ENCODE results near the gene SMAD6. TPM values are rescaled to one million over a fixed set of nuclear protein-coding genes. Genes with fewer than 3 reads are reported as not detected.
"Not testable (repeated sequence)": the region's sequence is repeated elsewhere in the genome, so short reads cannot be mapped to it uniquely, and the experiment has no call there.

The SMAD6 gene
- total and polyA plus RNA-seq, 7 experiments from 2014 or later: 0.27 to 0.76 (median 0.40) TPM; not detected in 2

- no peaks in the 10 kb centered on the region for H3K27me3 ChIP-seq (ENCODE audit: control insufficient read depth in 2 of 2, insufficient read depth in 2 of 2, low read length in 2 of 2)
- Mint-ChIP-seq H3K4me3 (no peak overlapping the region), H3K4me1 (no peaks in the 10 kb centered on the region), H3K36me3 (no peaks in the 10 kb centered on the region), H3K27me3 (no peaks in the 10 kb centered on the region), H3K27ac (no peak overlapping the region), H3K9me3 (no peaks in the 10 kb centered on the region)
- ATAC-seq (no peak), DNase-seq (no peak)
- no peaks in the 10 kb centered on the region for H3K9me3 ChIP-seq (ENCODE audit: control insufficient read depth in 2 of 3, low read length in 3 of 3)
- CTCF ChIA-PET: no interaction called here
- POLR2A ChIA-PET: no interaction called here
- intact Hi-C loops (cut with micrococcal nuclease): no loop called here
- no peaks in the 10 kb centered on the region for H3K36me3 ChIP-seq (ENCODE audit: control insufficient read depth in 2 of 3, insufficient read depth in 3 of 3, low read length in 3 of 3)
- no peak overlapping the region for H3K4me3 ChIP-seq (ENCODE audit: low read length)
- H3K27ac ChIP-seq (ENCODE audit: low read depth, low read length): no peak overlapping the region
- H3K4me1 ChIP-seq (ENCODE audit: control insufficient read depth in 2 of 2, insufficient read depth in 2 of 2, low read length in 2 of 2): no peaks in the 10 kb centered on the region
Measured at GRCh38 chr15:66825139-66825538, 123.1 kb downstream of the SMAD6 start.

- CTCF ChIA-PET: no interaction called here
- no peak overlapping the region for H3K27ac Mint-ChIP-seq
- peaks cover 0 to 1% (median 0%) of the 10 kb centered on the region in 11 donors for H3K9me3 Mint-ChIP-seq
Measured at GRCh38 chr15:66825731-66826130, 123.7 kb downstream of the SMAD6 start.

GRCh38 chr15:66826507-66826906 lies 124.5 kb downstream of the SMAD6 start:
- Mint-ChIP-seq H3K4me1 (no peaks in the 10 kb centered on the region), H3K4me3 (no peak overlapping the region), H3K9me3 (peaks cover 0 to 1% (median 0%) of the 10 kb centered on the region in 11 donors), H3K27ac (no peak overlapping the region), H3K36me3 (no peaks in the 10 kb centered on the region), H3K27me3 (peaks cover 0 to 6% (median 4%) of the 10 kb centered on the region in 5 donors)
- ChIA-PET POLR2A (no interaction called here), CTCF (no interaction called here)
- no peak for DNase-seq
- Histone ChIP-seq H3K4me3 (ENCODE audit: low read length) (no peak overlapping the region), H3K9me3 (ENCODE audit: control insufficient read depth in 2 of 3, low read length in 3 of 3) (no peaks in the 10 kb centered on the region), H3K27ac (ENCODE audit: low read depth, low read length) (no peak overlapping the region), H3K36me3 (ENCODE audit: control insufficient read depth in 2 of 3, insufficient read depth in 3 of 3, low read length in 3 of 3) (no peaks in the 10 kb centered on the region), H3K27me3 (ENCODE audit: control insufficient read depth in 2 of 2, insufficient read depth in 2 of 2, low read length in 2 of 2) (no peaks in the 10 kb centered on the region), H3K4me1 (ENCODE audit: control insufficient read depth in 2 of 2, insufficient read depth in 2 of 2, low read length in 2 of 2) (no peaks in the 10 kb centered on the region)
- ATAC-seq: no peak
- intact Hi-C loops (cut with micrococcal nuclease): no loop called here

More at GRCh38 chr15:66825731-66826130, 123.7 kb downstream of the SMAD6 start:
- H3K36me3 Mint-ChIP-seq: no peaks in the 10 kb centered on the region
- H3K4me1 Mint-ChIP-seq: no peaks in the 10 kb centered on the region
- no peak overlapping the region for H3K4me3 Mint-ChIP-seq
- Histone ChIP-seq H3K4me3 (ENCODE audit: low read length) (no peak overlapping the region), H3K36me3 (ENCODE audit: control insufficient read depth in 2 of 3, insufficient read depth in 3 of 3, low read length in 3 of 3) (no peaks in the 10 kb centered on the region), H3K27ac (ENCODE audit: low read depth, low read length) (no peak overlapping the region), H3K9me3 (ENCODE audit: control insufficient read depth in 2 of 3, low read length in 3 of 3) (no peaks in the 10 kb centered on the region), H3K27me3 (ENCODE audit: control insufficient read depth in 2 of 2, insufficient read depth in 2 of 2, low read length in 2 of 2) (no peaks in the 10 kb centered on the region), H3K4me1 (ENCODE audit: control insufficient read depth in 2 of 2, insufficient read depth in 2 of 2, low read length in 2 of 2) (no peaks in the 10 kb centered on the region)
- POLR2A ChIA-PET: no interaction called here
- DNase-seq: no peak
- peaks cover 0 to 1% (median 0%) of the 10 kb centered on the region in 5 donors for H3K27me3 Mint-ChIP-seq
- intact Hi-C loops (cut with micrococcal nuclease): no loop called here
- ATAC-seq: no peak

- no peaks in the 10 kb centered on the region for H3K36me3 Mint-ChIP-seq
- H3K9me3 ChIP-seq (ENCODE audit: control insufficient read depth in 2 of 3, low read length in 3 of 3): no peaks in the 10 kb centered on the region
- no peak for DNase-seq
- H3K27ac ChIP-seq (ENCODE audit: low read depth, low read length): no peak overlapping the region
- H3K27ac Mint-ChIP-seq: no peak overlapping the region
- peaks cover 0 to 1% (median 0%) of the 10 kb centered on the region in 11 donors for H3K9me3 Mint-ChIP-seq
- no peak overlapping the region for H3K4me3 Mint-ChIP-seq
- H3K36me3 ChIP-seq (ENCODE audit: control insufficient read depth in 2 of 3, insufficient read depth in 3 of 3, low read length in 3 of 3): no peaks in the 10 kb centered on the region
- intact Hi-C loops (cut with micrococcal nuclease): no loop called here
- no peak for ATAC-seq
- no peak overlapping the region for H3K4me3 ChIP-seq (ENCODE audit: low read length)
- H3K27me3 Mint-ChIP-seq: peaks cover 0 to 6% (median 4%) of the 10 kb centered on the region in 5 donors
- H3K4me1 ChIP-seq (ENCODE audit: control insufficient read depth in 2 of 2, insufficient read depth in 2 of 2, low read length in 2 of 2): no peaks in the 10 kb centered on the region
- H3K4me1 Mint-ChIP-seq: no peaks in the 10 kb centered on the region
- no peaks in the 10 kb centered on the region for H3K27me3 ChIP-seq (ENCODE audit: control insufficient read depth in 2 of 2, insufficient read depth in 2 of 2, low read length in 2 of 2)
- ChIA-PET CTCF (no interaction called here), POLR2A (no interaction called here)
Measured at GRCh38 chr15:66827039-66827697, 125.1 kb downstream of the SMAD6 start.

DNA sequence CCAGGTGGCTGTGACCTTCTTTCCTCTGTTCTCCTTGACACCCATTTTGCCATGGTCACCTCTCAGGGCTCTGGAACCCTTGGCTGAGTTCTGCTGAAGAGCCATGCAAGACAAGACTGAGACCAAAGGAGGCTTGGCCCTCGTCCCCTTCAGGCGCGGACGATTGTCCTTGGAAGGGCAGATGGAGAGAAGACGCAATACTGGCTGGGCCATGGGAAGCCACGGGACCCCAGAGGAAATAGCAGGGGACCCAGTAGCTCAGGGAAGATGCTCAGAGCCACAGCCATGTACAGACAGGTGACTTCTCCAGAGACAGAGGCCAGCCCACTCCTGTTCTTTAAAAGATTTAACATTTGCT lies 125.6 kb downstream of the SMAD6 start:
- CTCF ChIA-PET: no interaction called here
- intact Hi-C loops (cut with micrococcal nuclease): no loop called here
- no peak for DNase-seq
- H3K4me1 Mint-ChIP-seq: no peaks in the 10 kb centered on the region
- no peaks in the 10 kb centered on the region for H3K36me3 Mint-ChIP-seq
- Histone ChIP-seq H3K27me3 (ENCODE audit: control insufficient read depth in 2 of 2, insufficient read depth in 2 of 2, low read length in 2 of 2) (no peaks in the 10 kb centered on the region), H3K4me3 (ENCODE audit: low read length) (no peak overlapping the region), H3K36me3 (ENCODE audit: control insufficient read depth in 2 of 3, insufficient read depth in 3 of 3, low read length in 3 of 3) (no peaks in the 10 kb centered on the region), H3K9me3 (ENCODE audit: control insufficient read depth in 2 of 3, low read length in 3 of 3) (no peaks in the 10 kb centered on the region), H3K27ac (ENCODE audit: low read depth, low read length) (no peak overlapping the region), H3K4me1 (ENCODE audit: control insufficient read depth in 2 of 2, insufficient read depth in 2 of 2, low read length in 2 of 2) (no peaks in the 10 kb centered on the region)
- H3K9me3 Mint-ChIP-seq: peaks cover 0 to 1% (median 0%) of the 10 kb centered on the region in 11 donors
- H3K27ac Mint-ChIP-seq: no peak overlapping the region
- H3K27me3 Mint-ChIP-seq: peaks cover 0 to 6% (median 4%) of the 10 kb centered on the region in 5 donors
- ATAC-seq: no peak
- no peak overlapping the region for H3K4me3 Mint-ChIP-seq
- POLR2A ChIA-PET: no interaction called here

GRCh38 chr15:66828817-66829541 lies 126.9 kb downstream of the SMAD6 start:
- intact Hi-C loops (cut with micrococcal nuclease); H3K9me3 Mint-ChIP-seq; POLR2A ChIA-PET; H3K36me3 ChIP-seq (ENCODE audit: control insufficient read depth in 2 of 3, insufficient read depth in 3 of 3, low read length in 3 of 3); H3K4me3 Mint-ChIP-seq; H3K27me3 ChIP-seq (ENCODE audit: control insufficient read depth in 2 of 2, insufficient read depth in 2 of 2, low read length in 2 of 2); CTCF ChIA-PET; H3K27ac ChIP-seq (ENCODE audit: low read depth, low read length); H3K36me3 Mint-ChIP-seq; H3K4me1 ChIP-seq (ENCODE audit: control insufficient read depth in 2 of 2, insufficient read depth in 2 of 2, low read length in 2 of 2); H3K4me1 Mint-ChIP-seq; DNase-seq; H3K27me3 Mint-ChIP-seq; H3K9me3 ChIP-seq (ENCODE audit: control insufficient read depth in 2 of 3, low read length in 3 of 3); H3K27ac Mint-ChIP-seq; H3K4me3 ChIP-seq (ENCODE audit: low read length); ATAC-seq: not testable (repeated sequence)

DNA sequence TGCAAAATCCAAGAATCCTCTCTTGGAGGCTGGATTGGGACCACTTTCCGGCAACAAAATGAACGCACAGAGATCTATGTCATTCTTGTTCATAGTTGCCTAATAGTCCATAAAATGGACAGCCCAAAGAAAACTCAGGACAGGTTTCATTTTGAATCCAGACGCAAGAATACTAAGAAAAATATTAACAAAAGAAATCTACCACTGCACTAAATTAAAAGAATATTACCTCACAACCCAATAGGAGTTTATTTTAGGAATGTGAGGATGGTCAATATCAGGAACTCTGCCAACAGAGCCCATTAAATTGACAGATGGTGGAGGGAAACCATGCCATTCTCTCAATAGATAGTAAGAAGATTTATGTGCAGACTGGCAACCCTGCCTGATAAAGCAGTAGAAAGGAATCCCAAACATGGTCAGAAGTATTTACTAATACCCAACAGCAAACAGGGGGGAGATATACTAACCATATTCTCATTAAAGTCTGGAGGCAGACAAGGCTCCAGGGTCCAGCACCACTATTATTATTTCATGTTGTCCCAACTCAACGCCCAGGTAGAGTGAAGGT lies 127.6 kb downstream of the SMAD6 start:
- Histone ChIP-seq H3K27ac (ENCODE audit: low read depth, low read length) (no peak overlapping the region), H3K36me3 (ENCODE audit: control insufficient read depth in 2 of 3, insufficient read depth in 3 of 3, low read length in 3 of 3) (no peaks in the 10 kb centered on the region), H3K27me3 (ENCODE audit: control insufficient read depth in 2 of 2, insufficient read depth in 2 of 2, low read length in 2 of 2) (no peaks in the 10 kb centered on the region), H3K4me1 (ENCODE audit: control insufficient read depth in 2 of 2, insufficient read depth in 2 of 2, low read length in 2 of 2) (no peaks in the 10 kb centered on the region), H3K4me3 (ENCODE audit: low read length) (no peak overlapping the region), H3K9me3 (ENCODE audit: control insufficient read depth in 2 of 3, low read length in 3 of 3) (no peaks in the 10 kb centered on the region)
- Mint-ChIP-seq H3K9me3 (peaks cover 0 to 1% (median 0%) of the 10 kb centered on the region in 11 donors), H3K4me1 (no peaks in the 10 kb centered on the region), H3K36me3 (no peaks in the 10 kb centered on the region), H3K27ac (no peak overlapping the region), H3K4me3 (no peak overlapping the region), H3K27me3 (peaks cover 0 to 6% (median 4%) of the 10 kb centered on the region in 5 donors)
- ChIA-PET CTCF (no interaction called here), POLR2A (no interaction called here)
- no peak for ATAC-seq
- no peak for DNase-seq
- intact Hi-C loops (cut with micrococcal nuclease): no loop called here
